A673 (cell line): ENCODE data around the gene COL3A1.

Source experiments
- EZH2 ChIP-seq: fragments of 200-600 bp; sonication (generic); IDR thresholded peaks from 2 replicates; pipeline ENCODE4 v1.6.1; 2017; ENCODE audit warnings: borderline replicate concordance, low read depth, mild to moderate bottlenecking, mixed read lengths, antibody characterized with exemption, low read length; ENCODE audit not compliant: poor library complexity, severe bottlenecking
- TF ChIP-seq, protein P1 (sequence below): fragments of 300-800, 200-600 bp; sonication (generic); conservative IDR thresholded peaks from 2 replicates; pipeline ENCODE4 v1.5.1; 2017; ENCODE audit warnings: low read depth, mild to moderate bottlenecking, antibody characterized with exemption, low read length, moderate library complexity, mixed read lengths

DNA sequence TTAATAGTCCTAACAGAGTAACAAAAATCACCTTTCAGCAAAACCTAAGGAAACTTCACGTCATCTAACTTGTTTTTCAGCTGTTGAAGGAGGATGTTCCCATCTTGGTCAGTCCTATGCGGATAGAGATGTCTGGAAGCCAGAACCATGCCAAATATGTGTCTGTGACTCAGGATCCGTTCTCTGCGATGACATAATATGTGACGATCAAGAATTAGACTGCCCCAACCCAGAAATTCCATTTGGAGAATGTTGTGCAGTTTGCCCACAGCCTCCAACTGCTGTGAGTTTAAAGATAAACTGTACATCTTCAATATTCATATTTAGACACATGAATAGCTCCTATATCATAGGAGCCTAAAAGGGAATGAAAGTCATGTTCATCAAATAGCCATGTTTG, 10.5 kb downstream of the COL3A1 start:
- TF ChIP-seq, protein P1, sequence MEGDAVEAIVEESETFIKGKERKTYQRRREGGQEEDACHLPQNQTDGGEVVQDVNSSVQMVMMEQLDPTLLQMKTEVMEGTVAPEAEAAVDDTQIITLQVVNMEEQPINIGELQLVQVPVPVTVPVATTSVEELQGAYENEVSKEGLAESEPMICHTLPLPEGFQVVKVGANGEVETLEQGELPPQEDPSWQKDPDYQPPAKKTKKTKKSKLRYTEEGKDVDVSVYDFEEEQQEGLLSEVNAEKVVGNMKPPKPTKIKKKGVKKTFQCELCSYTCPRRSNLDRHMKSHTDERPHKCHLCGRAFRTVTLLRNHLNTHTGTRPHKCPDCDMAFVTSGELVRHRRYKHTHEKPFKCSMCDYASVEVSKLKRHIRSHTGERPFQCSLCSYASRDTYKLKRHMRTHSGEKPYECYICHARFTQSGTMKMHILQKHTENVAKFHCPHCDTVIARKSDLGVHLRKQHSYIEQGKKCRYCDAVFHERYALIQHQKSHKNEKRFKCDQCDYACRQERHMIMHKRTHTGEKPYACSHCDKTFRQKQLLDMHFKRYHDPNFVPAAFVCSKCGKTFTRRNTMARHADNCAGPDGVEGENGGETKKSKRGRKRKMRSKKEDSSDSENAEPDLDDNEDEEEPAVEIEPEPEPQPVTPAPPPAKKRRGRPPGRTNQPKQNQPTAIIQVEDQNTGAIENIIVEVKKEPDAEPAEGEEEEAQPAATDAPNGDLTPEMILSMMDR = no peak
- TF ChIP-seq EZH2 = no peak
